HEK293 (cell line): ENCODE data around the gene TOM1L2.

Experiments used
- CTCF ChIP-seq: fragments of 450-650 bp; formaldehyde crosslinking; IDR thresholded peaks from 2 replicates; pipeline ENCODE4 v1.5.1; 2016; ENCODE audit warnings: missing biosample characterization, missing genetic modification characterization
- REPIN1 ChIP-seq: fragments of 450-650 bp; formaldehyde crosslinking; IDR thresholded peaks from 2 replicates; pipeline ENCODE4 v1.5.1; 2017; ENCODE audit warnings: missing biosample characterization, missing genetic modification characterization, low read depth
- REST ChIP-seq: fragments of 450-650 bp; formaldehyde crosslinking; IDR thresholded peaks from 2 replicates; pipeline ENCODE4 v1.5.1; 2016; ENCODE audit warnings: missing biosample characterization, missing genetic modification characterization
- ZBTB17 ChIP-seq: fragments of 450-650 bp; formaldehyde crosslinking; IDR thresholded peaks from 2 replicates; pipeline ENCODE4 v1.5.1; 2016; ENCODE audit warnings: missing biosample characterization, missing genetic modification characterization
- ZNF391 ChIP-seq: fragments of 450-650 bp; formaldehyde crosslinking; IDR thresholded peaks from 2 replicates; pipeline ENCODE4 v1.5.1; 2016; ENCODE audit warnings: low read depth, missing biosample characterization, missing genetic modification characterization, borderline replicate concordance
- ZNF423 ChIP-seq: fragments of 450-650 bp; formaldehyde crosslinking; IDR thresholded peaks from 2 replicates; pipeline ENCODE4 v1.5.1; 2016; ENCODE audit warnings: missing biosample characterization, missing genetic modification characterization
- ZNF530 ChIP-seq: fragments of 450-650 bp; formaldehyde crosslinking; IDR thresholded peaks from 2 replicates; pipeline ENCODE4 v1.5.1; 2016; ENCODE audit warnings: low read depth, missing biosample characterization, missing genetic modification characterization
- ZNF548 ChIP-seq: fragments of 450-650 bp; formaldehyde crosslinking; IDR thresholded peaks from 2 replicates; pipeline ENCODE4 v1.5.1; 2016; ENCODE audit warnings: missing biosample characterization, missing genetic modification characterization

- no peak for TF ChIP-seq REST (tag by site-specific recombination)
- TF ChIP-seq CTCF (tag by site-specific recombination) = 0 out of 2 replicates have a peak, but pooled peaks have one; percentile 20
- TF ChIP-seq ZNF530 = no peak
- TF ChIP-seq ZNF391 = no peak
- no peak for TF ChIP-seq ZNF423 (tag by site-specific recombination)
- TF ChIP-seq ZBTB17 = no peak
- TF ChIP-seq ZNF548 (tag by site-specific recombination) = no peak
- TF ChIP-seq REPIN1 = no peak
Measured at GRCh38 chr17:18004884-18005305, 32.7 kb upstream of the TOM1L2 start.
